CD4-positive, alpha-beta T cell treated with Interferon gamma for 1 hour (primary cell): ENCODE data around the gene EGFL7.

ENCODE experiments used
- DNase-seq: peaks from one replicate; pipeline ENCODE4 v3.0.0-alpha.2; 2020

EGFL7 gene

GRCh38 chr9:136661641-136662325 is 933 bp upstream of the EGFL7 start:
- DNase-seq: no peak

GRCh38 chr9:136662326-136662655 is 425 bp upstream of the EGFL7 start:
- DNase-seq: no peak

GRCh38 chr9:136664000-136664915 is 1.5 kb downstream of the EGFL7 start:
- no peak for DNase-seq

- DNase-seq: no peak
These were observed 2.5 kb downstream of the EGFL7 start for GRCh38 chr9:136665111-136665703.

- no peak for DNase-seq
These were observed 3.1 kb downstream of the EGFL7 start for GRCh38 chr9:136665704-136666371.

- no peak for DNase-seq
These were observed 3.9 kb downstream of the EGFL7 start for GRCh38 chr9:136666372-136667213.

- DNase-seq: no peak
These were observed 4.7 kb downstream of the EGFL7 start for GRCh38 chr9:136667214-136667939.

- no peak for DNase-seq
These were observed 5.4 kb downstream of the EGFL7 start for GRCh38 chr9:136667940-136668760.

- no peak for DNase-seq
These were observed 6.5 kb downstream of the EGFL7 start for GRCh38 chr9:136668983-136669790.

- DNase-seq: no peak
These were observed 7.2 kb downstream of the EGFL7 start for GRCh38 chr9:136669791-136670464.

GRCh38 chr9:136670576-136671253 is 8.0 kb downstream of the EGFL7 start:
- DNase-seq: no peak

GRCh38 chr9:136671254-136671614 is 8.5 kb downstream of the EGFL7 start:
- DNase-seq: no peak

- no peak for DNase-seq
These were observed 9.1 kb downstream of the EGFL7 start for GRCh38 chr9:136671646-136672430.

- DNase-seq: no peak
These were observed 9.8 kb downstream of the EGFL7 start for GRCh38 chr9:136672431-136673087.

GRCh38 chr9:136673088-136673974 is 10.6 kb downstream of the EGFL7 start:
- DNase-seq: no peak
